ENCODE results near the gene SLC34A3. TPM values are rescaled to one million over a fixed set of nuclear protein-coding genes. Genes with fewer than 3 reads are reported as not detected.

SLC34A3 gene
- total and polyA plus RNA-seq, 2 donors (not counting 3 experiments of a cell fraction or from before 2014, with no cell fraction given) = not detected

DNA sequence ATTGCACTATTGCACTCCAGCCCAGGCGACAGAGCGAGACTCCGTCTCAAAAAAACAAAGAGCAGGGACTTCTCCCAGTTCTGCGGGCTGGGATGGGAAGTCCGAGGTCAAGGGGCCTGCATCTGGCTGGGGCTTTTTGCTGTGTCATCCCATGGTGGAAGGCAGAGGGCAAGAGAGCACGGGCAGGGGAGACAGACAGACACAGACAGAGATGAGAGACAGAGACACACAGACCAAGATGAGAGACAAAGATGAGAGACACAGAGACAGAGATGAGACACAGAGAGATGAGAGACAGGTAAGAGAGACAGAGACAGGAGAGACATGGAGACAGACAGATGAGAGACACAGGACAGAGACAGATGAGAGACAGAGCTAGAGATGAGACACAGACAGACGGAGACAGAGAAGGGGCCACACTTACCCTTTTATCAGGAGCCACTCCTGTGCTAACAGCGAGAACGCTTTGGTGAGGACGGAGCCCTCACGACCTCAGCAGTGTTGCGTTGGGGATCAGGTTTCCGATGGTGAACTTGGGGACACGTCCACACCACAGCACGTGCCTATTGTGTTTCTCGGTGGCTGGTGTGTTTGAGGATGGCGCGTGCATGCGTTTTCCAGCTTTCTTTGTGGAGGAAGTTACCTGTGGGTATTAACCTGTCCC is 38.0 kb downstream of the SLC34A3 start:
- Histone ChIP-seq H3K27ac (ENCODE audit: insufficient read depth, low read depth, low read length) (peak overlapping the region; percentile 47), H3K9me3 (replicated peaks; ENCODE audit: control insufficient read depth, insufficient read depth, low read length) (no peaks in the 10 kb centered on the region), H4K20me1 (replicated peaks; ENCODE audit: control insufficient read depth, extremely low read depth, insufficient read depth, low read length) (no peaks in the 10 kb centered on the region), H3K4me3 (replicated peaks in 1 of 3; ENCODE audit: insufficient read depth in 1 of 3, low read depth in 1 of 3, low read length in 3 of 3) (no peak overlapping the region), H3K9ac (replicated peaks; ENCODE audit: extremely low read depth, insufficient read depth, low read length) (no peak overlapping the region), H3K4me2 (ENCODE audit: insufficient read depth, low read length) (no peak overlapping the region), H3K27me3 (ENCODE audit: control insufficient read depth in 2 of 2, insufficient read depth in 2 of 2, low read length in 2 of 2) (no peaks in the 10 kb centered on the region), H2AFZ (ENCODE audit: low read depth, low read length) (no peak overlapping the region), H3K79me2 (ENCODE audit: control insufficient read depth, insufficient read depth, low read length) (no peaks in the 10 kb centered on the region), H3K36me3 (ENCODE audit: control insufficient read depth in 2 of 2, extremely low read depth in 1 of 2, insufficient read depth in 2 of 2, low read length in 2 of 2) (peaks cover 0 to 40% of the 10 kb centered on the region in 2 experiments), H3K9me1 (replicated peaks; ENCODE audit: control insufficient read depth, extremely low read depth, insufficient read depth, low read length) (no peaks in the 10 kb centered on the region), H3K4me1 (ENCODE audit: control insufficient read depth, extremely low read depth, insufficient read depth, low read length) (peaks cover 22% of the 10 kb centered on the region)
- TF ChIP-seq FOS (IDR thresholded peaks at IDR 0.05; ENCODE audit: borderline replicate concordance, insufficient read depth, low read length) = no peak
- TF ChIP-seq POLR2A (IDR thresholded peaks at IDR 0.05; ENCODE audit: low read depth, low read length) = no peak
- TF ChIP-seq POLR2AphosphoS5 (IDR thresholded peaks at IDR 0.05; ENCODE audit: insufficient read depth, low read depth, low read length) = peak; percentile 57
- DNase-seq (ENCODE audit: low read depth, low spot score) (peak; percentile 51), FAIRE-seq (peak; percentile 85)
- BruUV-seq (replicated peaks) = TSS peak; percentile 37
- CTCF ChIA-PET = interaction anchor here (0.9 to 1.3 kb wide), 3 partner anchors 14 to 32 kb away, joined by 3 to 9 read pairs (median 3); partner anchors contain the start of gene NELFB
- POLR2A ChIA-PET = interaction anchor here (0.8 to 1.4 kb wide), 2 partner anchors 26 to 28 kb away, joined by 5 to 7 read pairs; partner anchors contain the start of gene TUBB4B
- dilution Hi-C loops (cut with MboI; ENCODE audit: extremely low pct_ligation_motif_present, low sequenced_read_pairs) = no loop called here
- intact Hi-C loops (cut with micrococcal nuclease) = loop anchor here (1.0 to 2.0 kb wide), 3 partner anchors 9 to 68 kb away; partner anchors contain the start of genes NELFB, TOR4A and TPRN

DNA sequence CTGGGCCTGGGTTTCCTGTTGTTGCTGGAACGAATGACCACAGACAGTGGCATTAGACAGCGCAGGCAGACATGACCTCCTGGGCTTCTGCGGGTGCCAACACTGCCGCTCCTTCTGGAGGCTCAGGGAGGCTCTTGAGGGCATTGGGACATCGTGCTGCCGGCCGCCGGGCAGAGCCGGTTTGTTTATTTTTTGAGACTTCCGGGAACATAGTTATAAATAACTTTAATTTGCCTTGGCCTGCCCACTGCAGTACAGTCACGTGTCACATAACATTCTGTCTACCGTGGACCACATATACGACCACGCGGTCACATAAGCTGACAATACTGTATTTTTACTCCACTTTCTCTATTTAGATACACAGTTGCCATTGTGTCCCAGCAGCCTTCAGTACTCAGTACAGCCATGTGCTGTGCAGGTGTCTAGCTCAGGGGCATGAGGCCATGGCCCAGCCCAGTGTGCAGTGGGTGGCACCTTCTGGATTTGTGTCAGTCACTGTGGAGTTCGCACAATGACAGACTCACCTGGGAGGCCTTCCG is 38.6 kb downstream of the SLC34A3 start:
- peaks cover 0 to 35% of the 10 kb centered on the region in 2 experiments for H3K36me3 ChIP-seq (ENCODE audit: control insufficient read depth in 2 of 2, extremely low read depth in 1 of 2, insufficient read depth in 2 of 2, low read length in 2 of 2)
- peak; percentile 70 for FAIRE-seq
- BruUV-seq (replicated peaks) = no TSS peak
- no peaks in the 10 kb centered on the region for H3K27me3 ChIP-seq (ENCODE audit: control insufficient read depth in 2 of 2, insufficient read depth in 2 of 2, low read length in 2 of 2)
- dilution Hi-C loops (cut with MboI; ENCODE audit: extremely low pct_ligation_motif_present, low sequenced_read_pairs) (no loop called here), intact Hi-C loops (cut with micrococcal nuclease) (loop anchor here (1.0 to 2.0 kb wide), 3 partner anchors 8 to 69 kb away; partner anchors contain the start of genes NELFB, TOR4A and TPRN)
- no peak for TF ChIP-seq POLR2A (IDR thresholded peaks at IDR 0.05; ENCODE audit: low read depth, low read length)
- TF ChIP-seq, protein P1, sequence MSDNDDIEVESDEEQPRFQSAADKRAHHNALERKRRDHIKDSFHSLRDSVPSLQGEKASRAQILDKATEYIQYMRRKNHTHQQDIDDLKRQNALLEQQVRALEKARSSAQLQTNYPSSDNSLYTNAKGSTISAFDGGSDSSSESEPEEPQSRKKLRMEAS (IDR thresholded peaks at IDR 0.05; ENCODE audit: insufficient read depth, insufficient read length) = peak; percentile 68
- TF ChIP-seq EZH2 (IDR thresholded peaks at IDR 0.05; ENCODE audit: borderline replicate concordance, low read depth, low read length, severe bottlenecking) = no peak
- TF ChIP-seq FOS (IDR thresholded peaks at IDR 0.05; ENCODE audit: borderline replicate concordance, insufficient read depth, low read length) = no peak
- no peak for TF ChIP-seq MYC (IDR thresholded peaks at IDR 0.05; ENCODE audit: low read depth, low read length)
- TF ChIP-seq CTCF (IDR thresholded peaks at IDR 0.05; ENCODE audit: extremely low read depth in 1 of 2, insufficient read depth in 1 of 2, low read depth in 1 of 2, low read length in 2 of 2) = no peak
- TF ChIP-seq POLR2AphosphoS5 (IDR thresholded peaks at IDR 0.05; ENCODE audit: insufficient read depth, low read depth, low read length) = peak; percentile 4
- TF ChIP-seq GATA2 (IDR thresholded peaks at IDR 0.05; ENCODE audit: insufficient read depth, insufficient read length, low read depth, low read length) = no peak
- no peak for TF ChIP-seq JUN (IDR thresholded peaks at IDR 0.05; ENCODE audit: borderline replicate concordance, insufficient read depth, insufficient read length, low read depth)
- H3K4me2 ChIP-seq (ENCODE audit: insufficient read depth, low read length) = no peak overlapping the region
- peak; percentile 46 for DNase-seq (ENCODE audit: low read depth, low spot score)
- no peaks in the 10 kb centered on the region for H3K9me1 ChIP-seq (replicated peaks; ENCODE audit: control insufficient read depth, extremely low read depth, insufficient read depth, low read length)
- no peaks in the 10 kb centered on the region for H4K20me1 ChIP-seq (replicated peaks; ENCODE audit: control insufficient read depth, extremely low read depth, insufficient read depth, low read length)
- POLR2A ChIA-PET = interaction anchor here (0.8 to 1.4 kb wide), 2 partner anchors 27 to 29 kb away, joined by 5 to 7 read pairs; partner anchors contain the start of gene TUBB4B
- peak overlapping the region; percentile 47 for H3K27ac ChIP-seq (ENCODE audit: insufficient read depth, low read depth, low read length)
- no peak overlapping the region for H2AFZ ChIP-seq (ENCODE audit: low read depth, low read length)
- CTCF ChIA-PET = interaction anchor here (0.9 to 1.3 kb wide), 3 partner anchors 15 to 33 kb away, joined by 3 to 9 read pairs (median 3); partner anchors contain the start of gene NELFB
- H3K4me3 ChIP-seq (replicated peaks in 1 of 3; ENCODE audit: insufficient read depth in 1 of 3, low read depth in 1 of 3, low read length in 3 of 3) = no peak overlapping the region
- H3K4me1 ChIP-seq (ENCODE audit: control insufficient read depth, extremely low read depth, insufficient read depth, low read length) = peaks cover 22% of the 10 kb centered on the region
- no peak overlapping the region for H3K9ac ChIP-seq (replicated peaks; ENCODE audit: extremely low read depth, insufficient read depth, low read length)
- no peaks in the 10 kb centered on the region for H3K9me3 ChIP-seq (replicated peaks; ENCODE audit: control insufficient read depth, insufficient read depth, low read length)
- no peaks in the 10 kb centered on the region for H3K79me2 ChIP-seq (ENCODE audit: control insufficient read depth, insufficient read depth, low read length)
